Fibroblast of skin of left quadriceps (primary cell): ENCODE results near the gene SPATA19.
"Not testable (repeated sequence)": the region's sequence is repeated elsewhere in the genome, so short reads cannot be mapped to it uniquely, and the experiment has no call there.

Experiments used
- DNase-seq, 2 experiments: peaks; one replicate each; pipeline ENCODE4 v3.0.0-alpha.2; 2013; ENCODE audit warnings: low read depth in 2 of 2

Gene SPATA19, protein sequence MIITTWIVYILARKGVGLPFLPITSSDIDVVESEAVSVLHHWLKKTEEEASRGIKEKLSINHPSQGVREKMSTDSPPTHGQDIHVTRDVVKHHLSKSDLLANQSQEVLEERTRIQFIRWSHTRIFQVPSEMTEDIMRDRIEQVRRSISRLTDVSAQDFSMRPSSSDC

DNA sequence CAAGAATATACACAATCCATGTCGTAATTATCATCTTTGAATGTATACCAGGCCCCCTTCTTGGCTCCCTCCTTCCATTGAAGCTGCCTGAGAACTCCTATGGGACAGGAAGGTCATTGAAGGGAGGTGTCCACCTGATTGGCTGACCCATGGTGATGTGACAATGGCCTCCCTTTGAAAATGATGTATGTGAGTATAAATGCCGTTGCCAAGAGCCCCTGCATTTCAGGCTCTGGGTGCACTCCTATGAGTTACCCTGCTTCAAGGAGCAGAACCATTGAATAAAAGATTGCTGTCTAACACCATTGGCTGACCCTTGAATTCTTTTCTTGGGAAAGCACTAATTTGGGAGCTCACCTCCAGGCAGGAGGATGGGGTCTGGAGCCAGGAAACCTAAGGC, at the start of gene SPATA19:
Gene SPATA19 (minus strand): TSS at position 101 of the 400 bp plus-strand sequence. CDS start 67 bp downstream, at position 34.
- no peak for DNase-seq

DNA sequence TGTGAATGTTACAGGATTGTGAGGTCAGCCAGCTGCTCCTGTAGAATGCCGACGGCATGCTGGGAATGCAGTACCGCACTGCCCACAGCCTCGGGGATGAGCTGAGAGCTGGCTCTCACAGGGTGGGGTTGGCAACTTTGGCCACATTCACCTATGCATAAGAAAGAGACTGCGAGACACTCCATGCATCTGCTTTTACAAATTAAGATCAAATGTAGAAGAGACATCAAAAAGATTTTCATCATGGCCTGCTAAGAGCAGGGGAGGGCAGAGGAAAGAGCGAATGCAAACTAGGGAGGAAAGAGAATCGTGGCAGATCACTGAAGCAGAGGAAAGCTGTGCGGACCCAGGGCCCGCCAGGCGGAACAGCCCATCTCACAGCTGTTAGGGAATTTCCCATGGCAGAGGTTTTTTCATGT, 49.8 kb upstream of the SPATA19 start:
- no peak for DNase-seq

GRCh38 chr11:133893381-133893780, 48.1 kb upstream of the SPATA19 start:
- no peak for DNase-seq

DNA sequence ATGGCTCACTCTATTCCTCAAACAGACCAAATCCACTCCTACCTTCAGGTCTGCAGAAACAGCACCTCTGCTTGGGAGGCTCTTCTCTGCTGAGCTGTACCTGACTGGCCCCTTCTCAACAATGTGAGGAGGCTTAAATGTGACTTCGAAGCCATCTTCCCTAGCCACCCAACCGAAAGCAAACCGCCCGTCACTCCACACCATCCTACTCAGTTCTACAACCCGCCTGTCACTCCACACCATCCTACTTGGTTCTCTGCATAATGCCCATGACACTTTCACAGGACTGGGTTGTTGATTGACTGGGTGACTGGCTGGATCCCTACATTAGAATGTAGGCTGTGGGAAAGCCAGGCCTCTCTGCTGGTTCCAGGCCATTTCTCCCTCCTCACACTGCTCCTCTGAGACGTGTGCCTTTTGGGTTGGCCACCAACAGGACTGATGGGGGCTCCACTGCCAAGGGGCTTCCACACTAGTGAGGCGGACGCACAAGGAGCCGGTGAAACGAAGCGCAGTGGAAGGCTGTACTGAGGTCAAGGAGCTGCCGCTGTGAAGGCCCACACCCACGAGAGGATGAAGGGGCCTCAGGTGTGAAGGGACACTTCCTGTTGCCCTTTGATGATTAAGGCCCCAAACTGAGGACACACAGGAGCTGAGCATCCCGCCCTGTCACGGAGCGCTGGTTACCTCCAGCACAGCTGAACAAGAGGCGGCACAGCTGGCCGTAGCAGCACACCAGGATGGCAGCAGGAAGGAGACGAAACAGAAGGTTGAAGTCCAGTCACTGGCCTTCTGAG, 47.5 kb upstream of the SPATA19 start:
- no peak for DNase-seq

DNA sequence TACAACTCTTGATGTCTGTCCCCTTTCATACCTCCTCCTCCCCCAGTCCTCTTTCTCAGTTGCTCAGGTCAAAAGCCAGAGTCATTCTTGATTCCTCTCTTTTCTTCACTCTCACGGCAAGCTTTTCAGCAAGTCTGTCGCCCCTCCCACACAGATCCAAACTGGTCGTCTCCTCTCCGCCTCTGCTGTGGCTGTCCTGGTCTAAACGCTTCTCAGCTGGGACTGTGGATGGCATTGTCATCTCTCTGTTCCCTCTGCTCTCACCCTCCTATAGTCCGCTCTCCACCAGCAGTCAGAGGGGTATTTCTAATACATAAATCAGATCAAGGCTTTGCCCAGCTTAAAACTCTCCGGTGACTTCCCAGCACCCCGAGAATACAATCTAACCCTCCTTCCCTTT, 46.8 kb upstream of the SPATA19 start:
- DNase-seq: no peak

DNA sequence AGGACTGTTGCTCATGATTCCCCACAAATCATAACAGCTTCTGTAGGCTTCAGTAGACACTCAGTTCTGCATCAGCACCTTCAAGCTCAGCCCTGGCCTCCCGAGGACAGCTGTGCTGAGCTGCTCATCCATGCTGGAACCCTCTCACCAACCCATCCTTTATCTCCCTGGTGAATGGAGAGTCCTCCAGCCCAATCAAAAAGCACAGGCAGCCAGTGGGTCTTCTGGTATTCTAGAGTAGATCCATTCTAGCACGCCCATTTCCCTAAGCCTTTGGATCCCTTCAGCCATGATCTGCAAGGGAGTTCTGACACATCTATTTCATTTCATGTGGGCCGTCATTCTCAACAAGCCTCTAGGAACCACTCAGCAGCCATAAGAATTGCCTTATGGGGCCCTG, 44.6 kb upstream of the SPATA19 start:
- DNase-seq: no peak

DNA sequence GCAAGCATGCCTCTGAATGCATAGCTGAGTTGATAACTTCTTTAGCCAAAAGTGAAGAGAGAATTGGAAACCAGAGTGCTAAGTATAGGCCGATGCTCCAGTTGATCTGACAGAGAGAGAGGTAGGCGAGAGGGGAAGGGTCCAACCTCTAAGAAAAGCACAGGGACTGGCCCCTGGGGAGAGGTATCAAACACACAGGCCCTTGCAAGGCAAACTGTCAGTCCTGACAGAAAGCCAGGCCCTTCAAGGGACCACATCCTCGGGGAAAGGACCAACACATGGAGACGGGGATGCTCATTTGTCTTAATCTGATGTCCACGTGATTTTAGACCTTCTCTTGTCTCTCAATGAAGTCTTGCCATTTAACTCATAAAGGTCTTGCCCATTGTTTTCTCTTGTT, 43.9 kb upstream of the SPATA19 start:
- no peak for DNase-seq

- no peak for DNase-seq
Measured at GRCh38 chr11:133887692-133888332, 42.5 kb upstream of the SPATA19 start.

GRCh38 chr11:133886029-133886428, 40.7 kb upstream of the SPATA19 start:
- no peak for DNase-seq

DNA sequence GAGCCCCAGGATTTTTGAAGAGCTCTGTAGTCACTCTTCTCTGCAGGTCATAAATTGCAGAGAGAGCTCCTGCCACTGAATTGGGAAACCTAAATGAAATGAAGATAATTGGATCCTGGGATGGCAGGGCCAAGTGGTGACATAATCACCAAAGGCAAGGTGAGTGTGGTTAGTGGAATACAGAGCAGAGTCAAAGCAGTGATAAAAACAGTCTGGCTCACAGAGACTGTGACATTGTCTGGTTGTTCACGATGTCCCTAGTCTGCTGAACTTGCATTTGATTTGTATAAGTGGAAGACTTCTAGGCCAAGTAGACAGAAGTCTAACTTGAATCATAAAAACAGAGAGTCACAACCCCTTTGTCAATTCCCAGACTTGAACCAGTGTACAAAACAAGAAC, 26.8 kb upstream of the SPATA19 start:
- DNase-seq: no peak

- DNase-seq: no peak
Measured at GRCh38 chr11:133867456-133867855, 22.1 kb upstream of the SPATA19 start.

DNA sequence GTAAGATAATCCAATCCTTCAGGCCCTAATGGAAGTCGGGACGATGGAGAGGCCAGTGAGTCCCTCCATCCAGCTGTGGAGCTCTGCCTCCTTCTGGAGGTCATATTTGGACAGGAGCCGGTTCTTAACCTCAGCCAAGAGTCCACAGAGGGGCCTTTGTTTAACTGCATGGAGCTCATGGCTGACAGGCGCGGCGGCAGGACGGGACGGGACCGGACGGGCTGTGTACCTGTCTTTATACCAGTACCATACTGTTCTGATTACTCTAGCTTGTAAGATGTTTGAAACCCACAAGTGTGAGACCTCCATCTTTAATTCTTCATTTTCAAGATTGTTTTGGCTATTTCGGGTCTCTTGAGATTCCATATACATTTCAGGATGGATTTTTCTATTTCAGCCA, 20.2 kb upstream of the SPATA19 start:
- DNase-seq: no peak

GRCh38 chr11:133864756-133865155, 19.4 kb upstream of the SPATA19 start:
- no peak for DNase-seq

DNA sequence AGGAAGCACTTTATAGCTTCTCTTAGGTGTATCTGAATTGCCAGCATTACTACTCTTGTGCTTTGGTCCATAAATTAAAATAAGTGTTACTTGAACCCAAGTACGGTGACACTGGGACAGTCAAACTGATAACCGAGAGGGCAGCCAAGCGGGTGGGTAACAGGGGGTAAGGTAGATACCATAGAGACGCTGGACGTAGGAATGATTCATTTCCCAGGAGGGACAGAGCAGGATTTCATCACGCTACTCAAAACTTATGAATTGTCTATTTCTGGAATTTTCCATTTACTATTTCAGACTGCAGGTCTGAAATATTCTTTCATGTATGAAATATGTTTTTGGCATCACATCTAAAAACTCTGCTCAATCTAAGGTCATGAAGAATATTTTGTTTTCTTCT, 14.8 kb upstream of the SPATA19 start:
- no peak for DNase-seq

GRCh38 chr11:133854330-133854960, 9.1 kb upstream of the SPATA19 start:
- not testable (repeated sequence) for DNase-seq

DNA sequence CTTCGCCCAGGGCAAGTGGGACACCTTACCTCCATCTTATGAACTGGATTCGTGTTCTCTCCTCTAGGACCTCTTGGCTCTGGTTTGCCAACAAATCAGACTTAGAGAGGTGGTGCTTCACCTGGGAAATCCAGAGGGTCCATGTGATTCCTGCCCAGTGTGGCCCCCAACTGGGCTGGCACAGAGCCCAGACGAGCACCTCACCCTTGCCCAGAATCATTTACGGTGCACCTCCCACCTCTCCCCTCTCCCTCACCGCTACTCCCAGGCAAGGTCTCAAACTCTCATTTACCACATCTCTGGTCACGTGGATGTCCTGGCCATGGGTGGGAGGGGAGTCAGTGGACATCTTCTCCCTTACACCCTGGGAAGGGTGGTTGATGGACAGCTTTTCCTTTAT, 1.1 kb downstream of the SPATA19 start:
- DNase-seq: no peak

DNA sequence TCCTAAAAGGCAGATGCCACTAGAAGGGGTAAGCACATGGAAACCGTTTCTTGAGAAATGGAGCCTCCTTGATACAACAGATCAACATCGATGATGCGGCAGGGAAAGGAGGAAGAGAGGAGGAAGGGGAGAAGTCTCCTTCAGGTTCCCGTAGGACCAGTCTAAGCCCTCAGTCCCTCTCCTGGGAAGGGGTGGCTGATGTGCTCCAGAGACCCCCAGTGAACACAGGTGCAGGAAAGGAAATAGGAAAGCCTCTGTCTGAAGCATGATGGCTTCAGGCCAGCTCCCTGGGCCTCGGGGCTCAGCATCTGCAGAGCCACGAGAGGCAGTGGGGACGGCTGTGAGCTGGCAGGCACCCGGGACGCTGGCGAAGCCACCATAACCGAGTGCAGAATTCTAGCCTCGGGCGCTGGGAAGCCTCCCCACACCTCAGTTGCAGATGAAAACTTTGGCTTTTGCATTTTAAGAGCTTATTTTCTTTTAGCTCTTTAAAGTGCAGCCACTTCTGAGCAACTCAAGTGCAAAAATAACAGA, 1.8 kb downstream of the SPATA19 start:
- no peak for DNase-seq

DNA sequence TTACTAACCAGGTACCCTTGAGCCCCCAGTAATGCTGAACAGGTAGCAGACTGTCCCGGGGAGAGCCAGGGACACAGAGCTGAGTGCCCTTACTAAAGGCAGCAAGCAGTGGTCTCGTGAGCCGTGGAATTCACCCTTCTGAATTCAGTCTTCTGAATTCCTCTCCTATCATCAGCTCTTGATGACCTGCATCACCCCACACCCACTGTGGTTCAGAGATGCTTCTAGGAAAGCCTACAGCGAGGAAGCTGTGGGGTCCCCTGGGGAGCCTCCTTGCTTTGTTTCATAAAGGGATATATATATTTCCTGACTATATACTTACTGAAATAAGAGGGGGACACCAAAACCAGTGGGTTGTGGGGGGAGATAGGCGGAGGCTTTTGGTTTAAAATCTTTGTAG, 2.6 kb downstream of the SPATA19 start:
- DNase-seq: no peak

DNA sequence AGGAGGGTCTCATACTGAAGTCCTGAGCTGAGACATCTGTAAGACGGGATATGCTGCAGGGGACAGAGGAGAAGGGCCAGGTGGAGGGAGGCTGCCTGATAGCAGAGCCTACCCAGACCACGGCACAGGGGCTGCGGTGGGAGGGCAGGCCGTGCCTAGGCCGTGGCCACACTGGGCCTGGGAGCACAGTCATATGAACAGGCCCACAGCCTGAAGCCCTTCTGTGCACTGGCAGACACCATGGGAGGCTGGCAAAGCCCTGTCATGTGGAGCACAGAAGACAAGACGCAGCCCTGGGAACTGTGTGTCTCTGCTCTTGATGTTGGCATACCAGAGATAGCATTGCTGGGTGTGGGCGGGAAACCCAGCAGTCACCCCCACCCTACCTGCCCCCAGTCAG, 3.3 kb downstream of the SPATA19 start:
- DNase-seq: no peak

GRCh38 chr11:133841279-133842043, 3.9 kb downstream of the SPATA19 start:
- no peak for DNase-seq

GRCh38 chr11:133840479-133840941, 4.8 kb downstream of the SPATA19 start:
- no peak for DNase-seq
